GM12878 (cell line): ENCODE data around the gene SRP72. TPM values are rescaled to one million over a fixed set of nuclear protein-coding genes. Genes with fewer than 3 reads are reported as not detected.
A peak's percentile ranks its signal among the peaks of the same experiment; 100 is the strongest.

Experiments used
- ATAC-seq: fragments of 200-7000 bp; cut with Tn5 transposase; 3 replicates; pipeline ENCODE4 v1.9.1; 2020; ENCODE audit warnings: mild to moderate bottlenecking, moderate library complexity
- BruUV-seq: library from RNA; stranded (reverse); fragments of 400-500 nt; replicated peaks from 2 replicates; lab custom pipeline; 2021; lab: Mats Ljungman, UMichigan
- CTCF ChIA-PET: fragments of 300-600 bp; sonication (Branson Sonifier 250); formaldehyde crosslinking; extraction: SDS; loops from one replicate; lab custom pipeline; 2021; ENCODE audit warnings: inconsistent platforms; lab: Yijun Ruan, JAX
- POLR2A ChIA-PET: fragments of 350-600 bp; formaldehyde crosslinking; extraction: SDS; loops from one replicate; lab custom pipeline; 2021; ENCODE audit warnings: inconsistent platforms; lab: Charles Lee
- RAD21 ChIA-PET: fragments of 300-600 bp; sonication (Branson Sonifier 250); formaldehyde crosslinking; loops from one replicate; lab custom pipeline; 2023; ENCODE audit warnings: antibody characterized with exemption; ENCODE audit not compliant: unreplicated experiment; lab: Charles Lee
- SMC1A ChIA-PET: fragments of 300-600 bp; sonication (Branson Sonifier 250); formaldehyde crosslinking; loops from one replicate; lab custom pipeline; 2023; ENCODE audit not compliant: unreplicated experiment, uncharacterized antibody; lab: Charles Lee
- DNase-seq: peaks from one replicate; pipeline ENCODE4 v3.0.0-alpha.2; 2011; ENCODE audit warnings: low read depth, low spot score
- FAIRE-seq: peaks from 3 replicates; lab custom pipeline; 2011; peaks lifted over from hg19 to GRCh38; lab: Jason Lieb, UNC
- H2AFZ ChIP-seq: 2 replicates; pipeline ENCODE4 v1.6.0; 2011; ENCODE audit warnings: low read depth, low read length, control low read depth; ENCODE audit not compliant: control insufficient read depth
- H3K27ac ChIP-seq: 2 replicates; pipeline ENCODE4 v1.5.1; 2011; ENCODE audit warnings: control low read depth; ENCODE audit not compliant: control insufficient read depth, insufficient read depth
- H3K27me3 ChIP-seq, 2 experiments: replicated peaks in 1 of 2; 2 replicates each; pipeline versions ENCODE4 v1.6.0 to v1.6.1; 2011; ENCODE audit warnings: low read length in 1 of 2; ENCODE audit not compliant: control insufficient read depth in 2 of 2, insufficient read depth in 2 of 2
- H3K36me3 ChIP-seq, 2 experiments: 2 replicates each; pipeline ENCODE4 v1.5.1; 2011; ENCODE audit warnings: low read length in 1 of 2; ENCODE audit not compliant: control insufficient read depth in 2 of 2, insufficient read depth in 2 of 2
- H3K4me1 ChIP-seq: 2 replicates; pipeline ENCODE4 v1.6.1; 2011; ENCODE audit warnings: mild to moderate bottlenecking, low read length, moderate library complexity, mixed read lengths; ENCODE audit not compliant: control insufficient read depth, insufficient read depth
- H3K4me2 ChIP-seq: 2 replicates; pipeline ENCODE4 v1.6.0; 2011; ENCODE audit warnings: control low read depth; ENCODE audit not compliant: control insufficient read depth, insufficient read depth
- H3K4me3 ChIP-seq: fragments of 200-600 bp; sonication (generic); 2 replicates; pipeline ENCODE4 v1.5.1; 2016
- H3K79me2 ChIP-seq: 2 replicates; pipeline ENCODE4 v1.6.0; 2011; ENCODE audit warnings: low read length; ENCODE audit not compliant: control insufficient read depth, insufficient read depth
- H3K9ac ChIP-seq: 2 replicates; pipeline ENCODE4 v1.8.0; 2011; ENCODE audit warnings: low read length, control low read depth, mixed read lengths; ENCODE audit not compliant: control insufficient read depth, insufficient read depth
- H3K9me3 ChIP-seq: replicated peaks from 3 replicates; pipeline ENCODE4 v1.5.1; 2011; ENCODE audit warnings: mild to moderate bottlenecking, low read length; ENCODE audit not compliant: control insufficient read depth, insufficient read depth
- H4K20me1 ChIP-seq: 2 replicates; pipeline ENCODE4 v1.6.0; 2011; ENCODE audit not compliant: control insufficient read depth, insufficient read depth
- BACH1 ChIP-seq: fragments of 450-650 bp; IDR thresholded peaks from 2 replicates; pipeline ENCODE4 v1.6.1; 2017; ENCODE audit warnings: mild to moderate bottlenecking, borderline replicate concordance
- ETV6 ChIP-seq, 2 experiments: fragments of 450-650 bp in 1 of 2; IDR thresholded peaks in 1 of 2; conservative IDR thresholded peaks in 1 of 2; 2 replicates each; pipeline ENCODE4 v1.6.1; 2014; ENCODE audit warnings: antibody characterized with exemption in 1 of 2, borderline replicate concordance in 1 of 2, low read depth in 1 of 2, mild to moderate bottlenecking in 1 of 2, moderate library complexity in 1 of 2
- MTA2 ChIP-seq: fragments of 450-650 bp; IDR thresholded peaks from 2 replicates; pipeline ENCODE4 v1.6.1; 2016; ENCODE audit warnings: low read depth, mild to moderate bottlenecking, moderate library complexity
- ZNF217 ChIP-seq: fragments of 450-650 bp; IDR thresholded peaks from 2 replicates; pipeline ENCODE4 v1.6.1; 2017; ENCODE audit warnings: antibody characterized with exemption, mild to moderate bottlenecking
- WGBS: methylation state at CpG from one replicate; pipeline ENCODE4 v1.1.6; 2016; ENCODE audit warnings: low lambda C conversion rate; ENCODE audit not compliant: insufficient replicate concordance, insufficient coverage; ENCODE audit errors: missing lambda C conversion rate; 5-methylcytosine and 5-hydroxymethylcytosine counted together
- in situ Hi-C: fragments of 300-500 bp; cut with MboI; formaldehyde crosslinking; loops from 9 replicates; pipeline ENCODE4 v1.14.3; 2018; ENCODE audit warnings: mixed read lengths
- intact Hi-C: fragments of 100-400 bp; cut with micrococcal nuclease; formaldehyde crosslinking; loops from one replicate; pipeline ENCODE4 v1.14.2; 2022; ENCODE audit not compliant: unreplicated experiment
- polyA plus RNA-seq, 11 experiments: library from polyadenylated mRNA; depleted of rRNA in 4 of 11; unstranded in 6 of 11; stranded (reverse) in 5 of 11; fragments of >200 nt; fragmentation: Nextera tagmentation in 4 of 11; fragmentation: Illumina TruSeq in 1 of 11; extraction: Ambion mirVana in 4 of 11; extraction: Trizol in 1 of 11; gene quantifications; 1 replicate in 1 of 11; 2 replicates in 10 of 11; pipeline versions ENCODE4 v1.2.1 to v1.2.3, GENCODE V29; 2011 to 2016; ENCODE audit warnings: inconsistent platforms in 2 of 11, missing spikeins in 2 of 11, low read depth in 1 of 11
- total RNA-seq, 4 experiments: library from RNA; depleted of rRNA in 3 of 4; stranded (reverse); fragments of >200 nt in 3 of 4; fragmentation: Illumina TruSeq in 1 of 4; extraction: Trizol in 1 of 4; gene quantifications; 2 replicates each; pipeline versions ENCODE4 v1.2.1 to v1.2.3, GENCODE V29; 2013 to 2021

Gene SRP72
- total and polyA plus RNA-seq, 10 of the 15 experiments (the other 5 are each of a cell fraction or from before 2014, with no cell fraction given) = 61.6 to 186 (median 133) TPM

GRCh38 chr4:56434599-56435139 is 32.7 kb upstream of the SRP72 start:
- ChIA-PET CTCF (interaction anchor here (0.8 to 9.0 kb wide), 6 partner anchors 11 to 486 kb away, joined by 3 to 89 read pairs (median 6); partner anchors contain the start of gene CEP135), RAD21 (interaction anchor here (1.8 to 4.1 kb wide), 5 partner anchors 10 to 543 kb away, joined by 13 to 41 read pairs (median 20); partner anchors contain the start of genes AASDH, NOA1, POLR2B and SRP72), POLR2A (interaction anchor here (1.5 to 4.9 kb wide), 6 partner anchors 9 to 48 kb away, joined by 3 to 34 read pairs (median 14); partner anchors contain the start of genes AASDH and SRP72), SMC1A (interaction anchor here (0.7 to 4.7 kb wide), 6 partner anchors 10 to 543 kb away, joined by 3 to 48 read pairs (median 10); partner anchors contain the start of genes AASDH, NOA1 and SRP72)
- ATAC-seq (peak; percentile 54), DNase-seq (no peak), FAIRE-seq (no peak)
- Histone ChIP-seq H4K20me1 (no peaks in the 10 kb centered on the region), H3K9me3 (no peaks in the 10 kb centered on the region), H3K4me3 (peak overlapping the region; percentile 82), H3K4me2 (peak overlapping the region; percentile 83), H3K27ac (peak overlapping the region; percentile 98), H2AFZ (peak overlapping the region; percentile 94), H3K36me3 (no peaks in the 10 kb centered on the region; a peak in 1 of 4 replicates), H3K27me3 (no peaks in the 10 kb centered on the region), H3K4me1 (no peaks in the 10 kb centered on the region), H3K9ac (peak overlapping the region; percentile 93), H3K79me2 (peaks cover 91% of the 10 kb centered on the region)
- intact Hi-C loops = loop anchor here (2.0 to 10.0 kb wide), 3 partner anchors 48 to 890 kb away; partner anchors contain the start of genes AASDH, CLOCK and REST
- TF ChIP-seq ZNF217 (no peak), ETV6 (conservative IDR thresholded peaks at IDR 0.05 in 1 of 2, IDR thresholded peaks at IDR 0.05 in 1 of 2; ENCODE audit: borderline replicate concordance in 1 of 2, low read depth in 1 of 2) (no peak), MTA2 (0 out of 2 replicates have a peak, but pooled peaks have one; percentile 4), BACH1 (no peak)
- BruUV-seq = no TSS peak
- in situ Hi-C loops = no loop called here
- WGBS = under 1% methylated on average over 15 of the region's 15 CpGs
